ENCODE measurements around the gene GPBP1. TPM values are rescaled to one million over a fixed set of nuclear protein-coding genes. Genes with fewer than 3 reads are reported as not detected.
"Not testable (repeated sequence)": the region's sequence is repeated elsewhere in the genome, so short reads cannot be mapped to it uniquely, and the experiment has no call there.

GPBP1 gene
- total RNA-seq, 1 donor from 2014 or later = 45.6 TPM

DNA sequence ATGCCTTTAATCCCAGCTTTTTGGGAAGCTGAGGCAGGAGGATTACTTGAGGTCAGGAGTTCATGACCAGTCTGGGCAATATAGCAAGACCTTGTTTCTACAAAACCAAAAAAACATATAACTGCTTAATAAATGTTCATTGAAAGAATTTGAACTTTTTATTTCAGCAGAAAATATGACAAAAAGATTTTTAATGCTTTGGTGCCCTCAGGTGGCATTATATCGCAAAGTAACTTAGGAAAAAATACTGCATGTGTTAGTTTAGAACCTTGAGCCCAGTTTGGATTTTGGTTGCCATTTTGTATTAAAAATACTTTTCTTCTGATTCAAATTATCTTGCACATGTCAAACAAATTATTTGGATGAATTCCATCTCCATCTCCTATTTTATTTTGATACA is 103.2 kb downstream of the GPBP1 start:
- H3K9me3 Mint-ChIP-seq (ENCODE audit: low read depth) = peaks cover 3% of the 10 kb centered on the region
- no peaks in the 10 kb centered on the region for H3K36me3 Mint-ChIP-seq (ENCODE audit: low read depth)
- no peaks in the 10 kb centered on the region for H3K27me3 Mint-ChIP-seq (ENCODE audit: low read depth)
- H3K27ac Mint-ChIP-seq (ENCODE audit: unreplicated experiment) = no peak overlapping the region
- TF ChIP-seq, protein P1, sequence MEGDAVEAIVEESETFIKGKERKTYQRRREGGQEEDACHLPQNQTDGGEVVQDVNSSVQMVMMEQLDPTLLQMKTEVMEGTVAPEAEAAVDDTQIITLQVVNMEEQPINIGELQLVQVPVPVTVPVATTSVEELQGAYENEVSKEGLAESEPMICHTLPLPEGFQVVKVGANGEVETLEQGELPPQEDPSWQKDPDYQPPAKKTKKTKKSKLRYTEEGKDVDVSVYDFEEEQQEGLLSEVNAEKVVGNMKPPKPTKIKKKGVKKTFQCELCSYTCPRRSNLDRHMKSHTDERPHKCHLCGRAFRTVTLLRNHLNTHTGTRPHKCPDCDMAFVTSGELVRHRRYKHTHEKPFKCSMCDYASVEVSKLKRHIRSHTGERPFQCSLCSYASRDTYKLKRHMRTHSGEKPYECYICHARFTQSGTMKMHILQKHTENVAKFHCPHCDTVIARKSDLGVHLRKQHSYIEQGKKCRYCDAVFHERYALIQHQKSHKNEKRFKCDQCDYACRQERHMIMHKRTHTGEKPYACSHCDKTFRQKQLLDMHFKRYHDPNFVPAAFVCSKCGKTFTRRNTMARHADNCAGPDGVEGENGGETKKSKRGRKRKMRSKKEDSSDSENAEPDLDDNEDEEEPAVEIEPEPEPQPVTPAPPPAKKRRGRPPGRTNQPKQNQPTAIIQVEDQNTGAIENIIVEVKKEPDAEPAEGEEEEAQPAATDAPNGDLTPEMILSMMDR (IDR thresholded peaks at IDR 0.05) = peak; percentile 86
- DNase-seq (ENCODE audit: low spot score) = no peak
- no peak overlapping the region for H3K4me3 Mint-ChIP-seq (ENCODE audit: unreplicated experiment)
- H3K4me1 Mint-ChIP-seq (ENCODE audit: low read depth) = peaks cover 3% of the 10 kb centered on the region

DNA sequence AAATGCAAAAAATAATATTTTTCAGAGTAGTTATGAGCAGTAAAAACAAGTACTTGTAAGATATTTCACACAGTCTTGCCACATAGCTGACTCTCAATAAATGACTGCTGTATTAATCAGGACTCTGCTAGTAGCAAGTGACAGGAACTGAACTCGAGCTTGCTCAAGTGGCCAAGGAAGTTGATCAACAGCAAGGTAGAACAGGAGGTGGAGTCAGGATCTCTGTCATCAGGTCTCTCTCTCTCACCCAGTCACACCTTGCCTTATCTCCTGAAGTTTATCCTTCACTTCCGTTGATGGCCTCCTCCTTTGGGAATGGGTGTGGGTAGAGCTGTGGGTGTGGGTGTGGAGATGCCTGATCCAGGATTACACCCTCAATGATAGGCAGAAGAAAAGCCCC is 107.0 kb downstream of the GPBP1 start:
- DNase-seq (ENCODE audit: low spot score) = no peak
- TF ChIP-seq, protein P1 (IDR thresholded peaks at IDR 0.05) = no peak
- Mint-ChIP-seq H3K27me3 (ENCODE audit: low read depth) (no peaks in the 10 kb centered on the region), H3K27ac (ENCODE audit: unreplicated experiment) (no peak overlapping the region), H3K9me3 (ENCODE audit: low read depth) (peaks cover 13% of the 10 kb centered on the region), H3K4me1 (ENCODE audit: low read depth) (no peaks in the 10 kb centered on the region), H3K4me3 (ENCODE audit: unreplicated experiment) (no peak overlapping the region), H3K36me3 (ENCODE audit: low read depth) (peaks cover 3% of the 10 kb centered on the region)

DNA sequence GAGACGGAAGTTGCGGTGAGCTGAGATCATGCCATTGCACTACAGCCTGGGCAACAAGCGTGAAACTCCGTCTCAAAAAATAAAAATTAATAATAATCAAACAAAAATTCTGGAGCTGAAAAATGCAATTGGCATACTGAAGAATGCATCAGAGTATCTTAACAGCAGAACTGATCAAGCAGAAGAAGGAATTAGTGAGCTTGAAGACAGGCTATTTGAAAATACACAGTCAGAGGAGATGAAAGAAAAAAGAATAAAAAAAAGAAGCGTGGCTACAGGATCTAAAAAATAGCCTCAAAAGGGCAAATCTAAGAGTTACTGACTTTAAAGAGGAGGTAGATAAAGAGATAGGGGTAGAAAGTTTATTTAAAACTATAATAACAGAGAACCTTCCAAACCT is 111.2 kb downstream of the GPBP1 start:
- peaks cover 22% of the 10 kb centered on the region for H3K9me3 Mint-ChIP-seq (ENCODE audit: low read depth)
- H3K4me1 Mint-ChIP-seq (ENCODE audit: low read depth); H3K36me3 Mint-ChIP-seq (ENCODE audit: low read depth); DNase-seq (ENCODE audit: low spot score); H3K27ac Mint-ChIP-seq (ENCODE audit: unreplicated experiment); H3K4me3 Mint-ChIP-seq (ENCODE audit: unreplicated experiment); H3K27me3 Mint-ChIP-seq (ENCODE audit: low read depth): not testable (repeated sequence)

DNA sequence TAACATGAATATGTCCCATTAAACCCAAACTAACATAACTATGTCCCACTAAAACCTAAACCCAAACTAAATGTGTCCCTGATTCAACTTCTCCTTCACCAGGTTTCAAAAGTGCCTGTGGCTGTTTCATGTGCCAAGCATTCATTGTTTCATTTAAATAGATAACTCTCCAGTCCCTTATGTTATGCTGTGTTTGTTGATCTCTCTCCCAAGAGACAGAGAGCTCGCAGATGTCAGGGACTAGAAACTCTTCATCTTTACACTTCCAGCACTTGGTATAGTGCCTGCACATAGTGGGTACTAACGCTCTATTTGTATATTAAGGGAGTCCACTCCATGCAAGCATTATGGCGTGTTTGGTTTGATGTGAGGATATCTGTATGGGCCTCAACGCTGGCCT is 118.0 kb downstream of the GPBP1 start:
- Mint-ChIP-seq H3K4me1 (ENCODE audit: low read depth) (no peaks in the 10 kb centered on the region), H3K4me3 (ENCODE audit: unreplicated experiment) (no peak overlapping the region), H3K27me3 (ENCODE audit: low read depth) (no peaks in the 10 kb centered on the region), H3K27ac (ENCODE audit: unreplicated experiment) (no peak overlapping the region), H3K9me3 (ENCODE audit: low read depth) (peaks cover 5% of the 10 kb centered on the region), H3K36me3 (ENCODE audit: low read depth) (no peaks in the 10 kb centered on the region)
- TF ChIP-seq, protein P1 (IDR thresholded peaks at IDR 0.05) = no peak
- no peak for DNase-seq (ENCODE audit: low spot score)

DNA sequence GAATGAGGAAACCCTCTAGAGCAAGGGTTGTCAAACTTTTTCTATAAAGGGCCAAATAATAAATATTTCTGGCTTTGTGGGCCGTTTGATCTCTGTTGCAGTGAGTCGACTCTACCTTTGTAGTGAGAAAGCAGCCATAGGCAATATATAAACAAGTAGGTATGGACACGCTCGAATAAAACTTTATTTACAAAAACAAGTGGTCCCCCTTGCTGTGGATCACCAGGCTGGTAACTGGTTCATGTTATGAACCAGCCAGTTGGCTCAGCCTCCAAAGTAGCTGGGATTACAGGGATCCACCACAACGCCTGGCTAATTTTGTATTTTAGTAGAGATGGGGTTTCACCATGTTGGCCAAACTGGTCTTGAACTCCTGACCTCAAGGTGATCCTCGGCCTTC is 118.5 kb downstream of the GPBP1 start:
- Mint-ChIP-seq H3K36me3 (ENCODE audit: low read depth) (no peaks in the 10 kb centered on the region), H3K27ac (ENCODE audit: unreplicated experiment) (no peak overlapping the region), H3K4me1 (ENCODE audit: low read depth) (no peaks in the 10 kb centered on the region), H3K9me3 (ENCODE audit: low read depth) (peaks cover 5% of the 10 kb centered on the region), H3K4me3 (ENCODE audit: unreplicated experiment) (no peak overlapping the region), H3K27me3 (ENCODE audit: low read depth) (no peaks in the 10 kb centered on the region)
- DNase-seq (ENCODE audit: low spot score) = no peak
- TF ChIP-seq, protein P1 (IDR thresholded peaks at IDR 0.05) = no peak

DNA sequence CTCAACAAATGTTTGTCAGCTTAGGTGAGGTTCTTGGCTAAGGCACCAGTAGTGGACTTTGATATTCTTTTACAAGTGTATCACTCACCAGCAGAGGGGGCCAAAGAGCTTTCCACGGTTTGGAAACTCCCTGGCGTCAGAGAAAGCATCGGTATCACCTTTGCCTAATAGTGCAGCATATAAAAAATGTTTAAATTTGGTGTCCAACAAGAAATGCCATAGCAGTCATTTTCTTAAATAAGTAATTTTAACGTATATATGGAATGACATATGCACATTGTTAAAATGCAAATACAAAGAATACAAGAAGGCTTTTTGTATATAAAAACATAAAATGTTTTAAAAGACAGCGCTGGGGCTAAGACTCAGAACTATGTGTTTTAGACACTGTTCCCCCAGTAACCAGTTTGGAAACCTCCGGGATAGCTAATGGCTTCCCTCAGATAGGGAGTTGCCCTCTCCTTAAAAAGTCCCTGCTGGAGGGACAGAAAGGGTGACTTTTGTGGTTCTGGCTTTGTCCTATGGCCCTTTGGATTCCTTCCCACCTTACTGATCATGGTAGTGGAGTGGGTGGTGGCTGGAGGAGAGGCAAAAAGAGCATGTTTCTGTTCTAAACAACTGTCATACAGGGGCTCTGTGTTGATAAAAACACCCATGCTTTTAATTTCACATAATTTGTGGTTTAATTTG is 124.6 kb downstream of the GPBP1 start:
- H3K9me3 Mint-ChIP-seq (ENCODE audit: low read depth) = no peaks in the 10 kb centered on the region
- H3K27ac Mint-ChIP-seq (ENCODE audit: unreplicated experiment) = peak overlapping the region; percentile 88
- H3K36me3 Mint-ChIP-seq (ENCODE audit: low read depth) = no peaks in the 10 kb centered on the region
- H3K27me3 Mint-ChIP-seq (ENCODE audit: low read depth) = no peaks in the 10 kb centered on the region
- TF ChIP-seq, protein P1 (IDR thresholded peaks at IDR 0.05) = peak; percentile 85
- H3K4me1 Mint-ChIP-seq (ENCODE audit: low read depth) = peaks cover 21% of the 10 kb centered on the region
- DNase-seq (ENCODE audit: low spot score) = no peak
- no peak overlapping the region for H3K4me3 Mint-ChIP-seq (ENCODE audit: unreplicated experiment)

Data from chondrocyte (in vitro differentiated cells).